Spleen (tissue), 11 donors: ENCODE data around the gene HDAC9. TPM values are rescaled to one million over a fixed set of nuclear protein-coding genes. Genes with fewer than 3 reads are reported as not detected.

Experiments
- DNase-seq: peaks from one replicate; pipeline ENCODE4 v3.0.0-alpha.2; 2020
- H3K27ac ChIP-seq, 8 donors: fragments of 200-600 bp; sonication (generic) in 7 of 8; 1 replicate in 4 of 8; 2 replicates in 4 of 8; pipeline versions ENCODE4 v1.5.0 to v1.8.0; 2016 to 2021; ENCODE audit warnings: inconsistent platforms in 4 of 8, mild to moderate bottlenecking in 4 of 8, moderate library complexity in 1 of 8
- H3K27me3 ChIP-seq, 7 donors: fragments of 200-600 bp; sonication (generic) in 6 of 7; replicated peaks in 1 of 7; 1 replicate in 4 of 7; 2 replicates in 3 of 7; pipeline versions ENCODE4 v1.5.0 to v1.8.0; 2016 to 2021; ENCODE audit warnings: inconsistent platforms in 3 of 7, mild to moderate bottlenecking in 1 of 7
- H3K36me3 ChIP-seq, 6 donors: fragments of 200-600 bp; sonication (generic) in 5 of 6; 1 replicate in 4 of 6; 2 replicates in 2 of 6; pipeline versions ENCODE4 v1.5.0 to v1.8.0; 2016 to 2021; ENCODE audit warnings: inconsistent platforms in 2 of 6
- H3K4me1 ChIP-seq, 6 donors: fragments of 200-600 bp; sonication (generic) in 5 of 6; 1 replicate in 3 of 6; 2 replicates in 3 of 6; pipeline versions ENCODE4 v1.5.0 to v1.8.0; 2016 to 2021; ENCODE audit warnings: inconsistent platforms in 3 of 6
- H3K4me3 ChIP-seq, 8 donors: fragments of 200-600 bp; sonication (generic) in 7 of 8; 1 replicate in 4 of 8; 2 replicates in 4 of 8; pipeline versions ENCODE4 v1.5.0 to v1.8.0; 2016 to 2021; ENCODE audit warnings: inconsistent platforms in 4 of 8, mild to moderate bottlenecking in 4 of 8, moderate library complexity in 2 of 8
- H3K9me3 ChIP-seq, 8 donors: fragments of 200-600 bp; sonication (generic) in 7 of 8; 1 replicate in 4 of 8; 2 replicates in 4 of 8; pipeline versions ENCODE4 v1.5.0 to v1.8.0; 2016 to 2021; ENCODE audit warnings: inconsistent platforms in 4 of 8
- CTCF ChIP-seq, 11 experiments: fragments of 200-600 bp in 7 of 11; fragments of 450-650 bp in 4 of 11; sonication (generic) in 4 of 11; IDR thresholded peaks in 8 of 11; conservative IDR thresholded peaks in 3 of 11; 1 replicate in 7 of 11; 2 replicates in 4 of 11; pipeline versions ENCODE4 v1.4.0 to v1.8.0; 2016 to 2021; ENCODE audit warnings: antibody characterized with exemption in 11 of 11, inconsistent platforms in 4 of 11, mild to moderate bottlenecking in 1 of 11
- POLR2A ChIP-seq, 3 donors: fragments of 450-650 bp; IDR thresholded peaks; one replicate each; pipeline ENCODE4 v1.5.1; 2017; ENCODE audit warnings: antibody characterized with exemption in 3 of 3, mild to moderate bottlenecking in 1 of 3
- POLR2AphosphoS5 ChIP-seq, 3 donors: sonication (generic); formaldehyde crosslinking; IDR thresholded peaks; one replicate each; pipeline ENCODE4 v1.5.1; 2017; ENCODE audit warnings: antibody characterized with exemption in 3 of 3
- WGBS, 5 donors: extraction: QIAGEN DNeasy Blood & Tissue Kit in 3 of 5; methylation state at CpG; one replicate each; pipeline versions ENCODE4 v1.1.5 to v1.1.7; 2013 to 2018; 5-methylcytosine and 5-hydroxymethylcytosine counted together
- intact Hi-C: fragments of 100-400 bp; cut with DNase I; formaldehyde crosslinking; loops from one replicate; pipeline ENCODE4 v1.15.0; 2023; ENCODE audit warnings: low total_unique reads
- polyA plus RNA-seq, 3 donors: library from polyadenylated mRNA; stranded (reverse); fragments of 200-250 nt; gene quantifications; one replicate each; pipeline ENCODE4 v1.2.1, GENCODE V29; 2013
- total RNA-seq, 7 donors: library from RNA; depleted of rRNA in 3 of 7; stranded (reverse); fragments of >200 nt in 3 of 7; fragmentation: NEBNext Ultra II Directional in 4 of 7; extraction: Animal tissue kit (Norgen Biotek cat#: 25700) in 4 of 7; gene quantifications; one replicate each; pipeline versions ENCODE4 v1.1.0 to v1.2.1, GENCODE V29; 2016 to 2021
- donor health status: healthy with polysubstance abuse.
- donor health status: DM: no; HTN: no; CAD: no; lungs with moderate emphysema.
- donor health status: DM: no; HTN: no; CAD: no.
- donor health status: Bipolar disorder and iron deficiency.
- donor health status: healthy.
- donor health status: DM: no; HTN: no; CAD: no.
- donor health status: DM: yes; HTN: yes; CAD: no.

HDAC9 gene
- total and polyA plus RNA-seq, 10 donors = 15.9 to 100 (median 66.1) TPM

GRCh38 chr7:18768256-18768655, 272.7 kb downstream of the HDAC9 start:
- no peak overlapping the region for H3K4me3 ChIP-seq
- H3K4me1 ChIP-seq = no peaks in the 10 kb centered on the region
- no peaks in the 10 kb centered on the region for H3K9me3 ChIP-seq
- H3K27ac ChIP-seq = no peak overlapping the region
- WGBS, 5 donors = 77 to 96% (median 90%) methylated on average over 2 of the region's 2 CpGs
- intact Hi-C loops = no loop called here
- H3K36me3 ChIP-seq = no peaks in the 10 kb centered on the region
- H3K27me3 ChIP-seq = no peaks in the 10 kb centered on the region
- TF ChIP-seq POLR2AphosphoS5 (IDR thresholded peaks at IDR 0.05) = no peak
- TF ChIP-seq POLR2A (IDR thresholded peaks at IDR 0.05) = no peak
- TF ChIP-seq CTCF (IDR thresholded peaks at IDR 0.05 in 8 of 11, conservative IDR thresholded peaks at IDR 0.05 in 3 of 11) = no peak
- DNase-seq = no peak

- Histone ChIP-seq H3K27ac (no peak overlapping the region), H3K4me3 (no peak overlapping the region), H3K36me3 (no peaks in the 10 kb centered on the region), H3K9me3 (no peaks in the 10 kb centered on the region), H3K4me1 (no peaks in the 10 kb centered on the region), H3K27me3 (no peaks in the 10 kb centered on the region)
- intact Hi-C loops = no loop called here
- TF ChIP-seq POLR2A (IDR thresholded peaks at IDR 0.05) = no peak
- TF ChIP-seq POLR2AphosphoS5 (IDR thresholded peaks at IDR 0.05) = no peak
- TF ChIP-seq CTCF (IDR thresholded peaks at IDR 0.05 in 8 of 11, conservative IDR thresholded peaks at IDR 0.05 in 3 of 11) = no peak
- WGBS, 5 donors = 80 to 88% (median 81%) methylated on average over 7 of the region's 7 CpGs
- no peak for DNase-seq
Measured at GRCh38 chr7:18770154-18770811, 274.7 kb downstream of the HDAC9 start.

- TF ChIP-seq POLR2A (IDR thresholded peaks at IDR 0.05) (no peak), CTCF (IDR thresholded peaks at IDR 0.05 in 8 of 11, conservative IDR thresholded peaks at IDR 0.05 in 3 of 11) (no peak), POLR2AphosphoS5 (IDR thresholded peaks at IDR 0.05) (no peak)
- WGBS, 5 donors = 49 to 74% (median 68%) methylated on average over 3 of the region's 3 CpGs
- no peak overlapping the region for H3K27ac ChIP-seq
- H3K9me3 ChIP-seq = no peaks in the 10 kb centered on the region
- H3K4me3 ChIP-seq = no peak overlapping the region
- no peaks in the 10 kb centered on the region for H3K4me1 ChIP-seq
- no peaks in the 10 kb centered on the region for H3K27me3 ChIP-seq
- H3K36me3 ChIP-seq = no peaks in the 10 kb centered on the region
- DNase-seq = no peak
- intact Hi-C loops = no loop called here
Measured at GRCh38 chr7:18770822-18771221, 275.3 kb downstream of the HDAC9 start.

GRCh38 chr7:18771834-18772566, 276.5 kb downstream of the HDAC9 start:
- TF ChIP-seq CTCF (IDR thresholded peaks at IDR 0.05 in 8 of 11, conservative IDR thresholded peaks at IDR 0.05 in 3 of 11) = no peak
- TF ChIP-seq POLR2AphosphoS5 (IDR thresholded peaks at IDR 0.05) = no peak
- no peak for TF ChIP-seq POLR2A (IDR thresholded peaks at IDR 0.05)
- WGBS, 5 donors = 73 to 88% (median 77%) methylated on average over 2 of the region's 2 CpGs
- no peak overlapping the region for H3K4me3 ChIP-seq
- intact Hi-C loops = no loop called here
- no peaks in the 10 kb centered on the region for H3K9me3 ChIP-seq
- H3K27me3 ChIP-seq = no peaks in the 10 kb centered on the region
- H3K36me3 ChIP-seq = no peaks in the 10 kb centered on the region
- H3K27ac ChIP-seq = no peak overlapping the region
- DNase-seq = no peak
- no peaks in the 10 kb centered on the region for H3K4me1 ChIP-seq
